Measurements from ENCODE around the gene FAM3A.

The FAM3A gene

DNA sequence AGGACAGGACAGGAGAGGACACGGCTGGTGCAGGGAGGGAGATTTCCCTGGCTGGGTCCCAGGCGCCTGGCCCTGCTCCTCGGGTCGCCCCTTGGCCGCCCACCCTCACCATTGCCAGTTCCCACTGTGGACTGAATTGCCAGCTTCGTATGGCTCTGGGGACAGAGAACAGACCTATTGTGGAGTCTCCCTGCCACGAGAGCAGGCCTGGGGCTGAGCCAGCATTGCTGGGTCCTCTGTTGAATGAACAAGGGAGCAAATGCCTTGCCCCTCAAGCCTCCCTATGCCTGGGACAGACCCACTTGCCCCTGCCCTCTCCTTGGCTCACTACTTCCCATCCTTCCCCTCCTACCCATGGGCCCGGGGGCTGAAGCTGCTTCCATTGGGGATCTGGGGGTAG lies 53.6 kb downstream of the FAM3A start:
- no peak for DNase-seq (ENCODE audit: low read depth in 2 of 2)

DNA sequence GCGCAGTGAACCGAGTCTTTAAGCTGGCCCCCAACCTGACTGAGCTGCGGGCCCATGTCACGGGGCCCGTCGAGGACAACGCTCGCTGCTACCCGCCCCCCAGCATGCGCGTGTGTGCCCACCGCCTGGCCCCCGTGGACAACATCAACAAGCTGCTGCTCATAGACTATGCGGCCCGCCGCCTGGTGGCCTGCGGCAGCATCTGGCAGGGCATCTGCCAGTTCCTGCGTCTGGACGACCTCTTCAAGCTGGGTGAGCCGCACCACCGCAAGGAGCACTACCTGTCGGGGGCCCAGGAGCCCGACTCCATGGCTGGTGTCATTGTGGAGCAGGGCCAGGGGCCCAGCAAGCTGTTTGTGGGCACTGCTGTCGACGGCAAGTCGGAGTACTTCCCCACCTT lies 55.7 kb downstream of the FAM3A start:
- no peak for DNase-seq (ENCODE audit: low read depth in 2 of 2)

DNA sequence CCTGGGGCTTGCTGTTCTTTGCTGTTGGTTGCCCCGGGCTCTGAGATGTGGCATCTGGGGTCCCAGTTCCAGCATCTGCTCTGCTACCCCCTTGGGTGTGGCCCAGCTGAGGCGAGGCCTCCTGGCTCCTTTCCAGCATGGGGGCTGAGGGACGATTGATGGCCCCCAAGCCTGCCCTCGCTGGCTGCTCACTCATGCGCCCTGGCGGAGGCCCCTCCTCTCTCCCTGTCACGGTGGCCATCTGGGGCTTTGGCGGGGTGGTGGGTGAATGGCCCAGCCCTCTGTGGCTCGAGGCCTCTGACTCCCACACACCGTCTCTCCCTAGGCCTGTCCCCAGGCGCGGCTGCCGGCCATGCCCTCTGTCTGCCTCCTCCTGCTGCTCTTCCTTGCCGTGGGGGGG lies 56.2 kb downstream of the FAM3A start:
- DNase-seq (ENCODE audit: low read depth in 2 of 2) = no peak

- DNase-seq (ENCODE audit: low read depth in 2 of 2) = no peak
These were observed 56.9 kb downstream of the FAM3A start for GRCh38 chrX:154458954-154459778.

- DNase-seq (ENCODE audit: low read depth in 2 of 2) = peak; percentile 37 to 40
These were observed 57.7 kb downstream of the FAM3A start, which contains the start of gene PLXNA3 for GRCh38 chrX:154458116-154458953. Gene PLXNA3, plus strand, starts transcription at chrX:154458281. Its CDS starts 1,903 bp downstream, at chrX:154460184.

- peak; percentile 29 to 42 for DNase-seq (ENCODE audit: low read depth in 2 of 2)
These were observed 58.4 kb downstream of the FAM3A start for GRCh38 chrX:154457491-154458115.
